ENCODE measurements around the gene FBXO17.
"Not testable (repeated sequence)": the region's sequence is repeated elsewhere in the genome, so short reads cannot be mapped to it uniquely, and the experiment has no call there.

FBXO17 gene

DNA sequence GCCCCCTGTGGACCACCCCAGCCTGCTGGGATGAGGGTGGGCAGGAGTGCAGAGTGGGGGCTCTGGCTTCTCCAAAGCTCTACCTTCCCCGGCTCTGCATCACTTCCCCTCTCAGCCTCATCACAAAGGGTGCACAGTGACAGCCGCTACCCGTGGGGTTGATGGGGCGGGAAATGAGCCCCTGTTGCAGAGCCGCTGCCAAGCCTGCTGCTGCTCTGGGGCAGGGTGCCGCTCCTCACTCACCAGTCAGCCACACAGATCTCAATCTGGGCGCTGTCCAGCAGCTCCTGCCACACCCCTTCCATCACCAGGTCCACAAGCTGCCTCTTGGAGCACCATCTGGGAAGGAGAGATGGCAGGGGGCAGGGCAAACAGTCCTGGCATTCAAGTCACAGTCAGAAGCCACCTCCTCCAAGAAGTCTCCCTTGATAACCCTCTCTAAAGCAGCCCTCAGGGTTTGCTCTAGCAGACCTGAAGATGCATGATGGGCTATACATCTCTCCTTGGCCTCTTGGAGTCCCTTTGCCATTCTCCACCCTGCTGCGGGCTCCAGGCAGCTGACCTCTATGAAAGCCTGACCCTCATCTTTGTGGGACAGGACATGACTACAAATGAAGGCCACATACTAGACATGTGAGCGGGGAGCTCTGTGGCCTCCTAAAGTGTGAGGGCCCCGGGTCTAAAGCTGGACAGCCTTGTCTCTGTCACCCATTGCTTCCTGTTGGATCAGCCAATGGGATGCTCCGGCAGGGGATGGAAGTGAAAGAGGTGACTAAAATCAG lies 29.1 kb downstream of the FBXO17 start:
- TF ChIP-seq CTCF (IDR thresholded peaks at IDR 0.05; ENCODE audit: extremely low read depth, missing control alignments), result no peak
- DNase-seq (ENCODE audit: low spot score), result no peak

DNA sequence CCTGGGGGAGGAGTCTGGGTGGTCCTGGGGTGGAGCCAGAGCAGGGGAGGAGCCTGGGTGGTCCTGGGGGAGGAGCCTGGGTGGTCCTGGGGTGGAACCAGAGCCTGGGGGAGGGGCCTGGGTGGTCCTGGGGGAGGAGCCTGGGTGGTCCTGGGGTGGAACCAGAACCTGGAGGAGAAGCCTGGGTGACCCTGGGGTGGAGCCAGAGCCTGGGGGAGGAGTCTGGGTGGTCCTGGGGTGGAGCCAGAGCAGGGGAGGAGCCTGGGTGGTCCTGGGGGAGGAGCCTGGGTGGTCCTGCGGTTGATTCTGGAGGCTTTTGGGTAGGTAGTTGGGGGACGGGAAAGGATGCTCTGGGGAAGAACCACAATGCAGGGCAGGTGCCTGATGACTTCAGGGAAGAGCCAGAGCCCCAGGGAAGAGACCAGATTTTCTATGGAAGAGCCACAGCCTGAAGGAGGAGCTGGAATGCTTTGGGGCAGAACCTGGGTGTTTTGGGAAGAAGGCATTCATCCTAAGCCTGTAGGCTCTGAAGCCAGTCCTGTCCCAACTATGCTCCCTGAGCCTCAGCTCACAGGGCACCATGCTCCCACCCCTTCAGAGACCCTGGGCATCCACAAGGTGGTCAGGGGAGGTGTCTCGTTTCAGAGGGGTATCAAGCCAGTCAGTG lies 29.8 kb downstream of the FBXO17 start:
- no peak for TF ChIP-seq CTCF (IDR thresholded peaks at IDR 0.05; ENCODE audit: extremely low read depth, missing control alignments)
- no peak for DNase-seq (ENCODE audit: low spot score)

GRCh38 chr19:38944981-38945506 lies 30.5 kb downstream of the FBXO17 start:
- DNase-seq (ENCODE audit: low spot score), result no peak
- TF ChIP-seq CTCF (IDR thresholded peaks at IDR 0.05; ENCODE audit: extremely low read depth, missing control alignments), result no peak

DNA sequence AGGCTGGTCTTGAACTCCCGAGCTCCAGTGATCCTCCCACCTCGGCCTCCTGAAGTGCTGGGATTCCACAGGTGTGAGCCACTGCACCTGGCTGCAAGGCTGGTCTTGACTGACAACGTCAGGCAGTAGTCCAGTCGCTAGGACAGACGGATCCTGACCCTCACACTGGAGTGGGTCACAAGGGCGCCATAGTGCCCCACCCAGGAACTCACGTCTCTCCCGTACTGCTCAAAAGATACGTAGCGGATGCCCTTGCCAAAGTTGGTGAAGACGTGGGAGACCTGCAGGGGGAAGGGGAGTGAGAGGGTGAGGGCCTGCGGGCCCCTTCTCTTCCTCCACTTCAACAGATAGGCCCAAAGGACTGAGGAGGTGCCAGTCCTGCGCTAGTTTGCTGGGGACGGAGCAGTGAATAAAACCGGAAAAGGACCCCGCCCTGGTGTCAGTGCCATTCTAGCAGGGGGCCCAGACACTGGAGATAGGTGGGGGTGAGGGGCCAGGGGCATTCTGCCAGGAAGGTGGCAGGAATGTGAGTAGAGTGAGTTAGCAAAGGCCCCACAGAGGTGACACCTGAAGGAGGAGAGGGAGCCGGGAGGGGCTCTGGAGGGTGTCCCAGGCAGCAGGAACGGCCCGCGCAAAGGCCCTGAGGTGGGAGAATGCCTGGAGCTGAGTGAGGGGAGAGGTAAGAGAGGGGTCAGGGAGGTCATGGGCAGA lies 32.9 kb downstream of the FBXO17 start:
- DNase-seq (ENCODE audit: low spot score), result no peak
- no peak for TF ChIP-seq CTCF (IDR thresholded peaks at IDR 0.05; ENCODE audit: extremely low read depth, missing control alignments)

- TF ChIP-seq CTCF (IDR thresholded peaks at IDR 0.05; ENCODE audit: extremely low read depth, missing control alignments), result no peak
- no peak for DNase-seq (ENCODE audit: low spot score)
Observed at GRCh38 chr19:38941979-38942378, 33.6 kb downstream of the FBXO17 start.

DNA sequence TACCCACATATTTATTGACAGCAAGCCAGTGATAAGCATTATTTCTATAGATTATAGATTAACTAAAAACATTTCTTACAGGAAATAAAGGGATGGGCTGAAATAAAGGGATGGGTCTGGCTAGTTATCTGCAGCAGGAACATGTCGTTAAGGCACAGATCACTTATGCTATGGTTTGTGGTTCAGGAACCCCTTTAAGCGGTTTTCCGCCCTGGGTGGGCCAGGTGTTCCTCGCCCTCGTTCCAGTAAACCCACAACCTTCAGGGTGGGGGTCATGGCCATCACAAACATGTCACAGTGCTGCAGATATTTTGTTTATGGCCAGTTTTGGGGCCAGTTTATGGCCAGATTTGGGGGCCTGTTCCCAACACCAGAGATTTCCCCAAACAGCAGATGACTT lies 34.1 kb downstream of the FBXO17 start:
- not testable (repeated sequence) for DNase-seq (ENCODE audit: low spot score)

DNA sequence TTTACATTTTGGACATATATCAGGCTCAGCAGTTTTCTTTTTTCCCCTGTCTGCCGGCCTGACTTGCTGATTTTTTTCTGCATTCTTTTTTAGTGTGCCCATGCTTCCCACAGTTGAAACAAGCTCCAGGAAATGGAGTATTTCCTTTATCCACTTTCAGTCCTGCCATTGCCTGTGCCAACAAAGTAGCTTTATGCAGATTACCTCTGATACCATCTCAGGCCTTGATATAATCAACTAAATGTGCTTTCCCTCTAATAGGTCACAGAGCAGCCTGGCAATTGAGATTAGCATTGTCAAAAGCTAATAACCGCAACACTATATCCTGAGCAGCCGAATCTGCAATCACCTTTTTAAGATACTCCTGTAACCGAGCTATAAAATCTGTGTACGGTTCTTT lies 35.6 kb downstream of the FBXO17 start:
- no peak for DNase-seq (ENCODE audit: low spot score)
- TF ChIP-seq CTCF (IDR thresholded peaks at IDR 0.05; ENCODE audit: extremely low read depth, missing control alignments), result no peak

Measured in GM20000 (cell line).